Cardiac septum (tissue), 1 donor: ENCODE measurements around the gene ITPR2. TPM values are rescaled to one million over a fixed set of nuclear protein-coding genes. Genes with fewer than 3 reads are reported as not detected.
"Not testable (repeated sequence)": the region's sequence is repeated elsewhere in the genome, so short reads cannot be mapped to it uniquely, and the experiment has no call there.

Experiments used
- DNase-seq: peaks from one replicate; pipeline ENCODE4 v3.0.0-alpha.2; 2020; ENCODE audit warnings: low spot score
- intact Hi-C: fragments of 100-400 bp; cut with DNase I; formaldehyde crosslinking; loops from one replicate; pipeline ENCODE4 v1.14.0; 2022
- total RNA-seq: library from RNA; stranded (reverse); fragmentation: NEBNext Ultra II Directional; extraction: Animal tissue kit (Norgen Biotek cat#: 25700); gene quantifications from one replicate; pipeline ENCODE4 v1.2.1, GENCODE V29; 2021
- donor health status: DM: no; HTN: no; CAD: no.

ITPR2 gene
- total RNA-seq, 1 donor from 2014 or later = 20.9 TPM

DNA sequence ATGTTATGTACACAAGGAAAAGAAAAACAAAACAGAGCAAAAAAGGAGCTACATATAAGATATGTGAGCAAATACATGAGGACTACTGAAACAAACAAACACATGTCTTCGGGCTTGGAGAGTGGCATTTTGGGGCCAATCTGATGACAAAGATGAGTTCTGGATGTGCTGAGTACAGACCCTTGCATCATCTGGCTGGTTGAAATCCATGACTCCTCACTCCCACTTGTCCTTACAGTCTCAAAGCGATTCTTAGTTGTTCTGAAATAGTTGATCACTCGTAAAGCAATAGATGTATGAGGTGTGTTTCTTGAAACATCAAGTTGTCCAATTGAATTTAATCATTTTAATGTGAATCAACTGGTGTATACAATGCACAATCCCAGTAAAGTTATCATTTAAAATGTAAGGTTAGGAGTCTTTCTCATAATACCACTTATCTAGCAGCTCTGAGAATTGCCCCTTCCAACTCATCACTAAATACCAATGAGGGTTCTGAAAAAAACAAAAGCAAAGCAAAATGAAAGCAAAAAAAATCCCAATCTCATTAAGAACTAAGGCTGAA lies 136.9 kb downstream of the ITPR2 start:
- no peak for DNase-seq
- intact Hi-C loops = no loop called here

DNA sequence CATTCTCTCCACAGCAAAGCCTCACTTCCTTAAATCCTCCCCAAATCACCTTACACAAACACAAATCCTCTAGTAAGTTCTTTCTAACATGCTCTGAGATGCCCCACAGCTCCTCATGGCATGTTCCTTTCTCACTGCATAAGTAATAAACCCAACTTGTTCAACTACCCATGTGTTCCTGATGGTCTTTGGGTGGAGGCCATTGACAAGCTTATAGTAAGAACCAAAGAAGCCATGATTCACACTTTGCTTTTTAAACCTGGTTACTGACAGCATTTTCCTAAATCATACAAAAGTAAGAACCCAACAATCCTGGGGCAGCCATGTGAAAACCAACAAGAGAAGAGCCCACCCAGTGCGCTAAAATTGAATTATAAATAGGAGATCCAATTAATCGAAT lies 138.6 kb downstream of the ITPR2 start:
- intact Hi-C loops = no loop called here
- DNase-seq = no peak

DNA sequence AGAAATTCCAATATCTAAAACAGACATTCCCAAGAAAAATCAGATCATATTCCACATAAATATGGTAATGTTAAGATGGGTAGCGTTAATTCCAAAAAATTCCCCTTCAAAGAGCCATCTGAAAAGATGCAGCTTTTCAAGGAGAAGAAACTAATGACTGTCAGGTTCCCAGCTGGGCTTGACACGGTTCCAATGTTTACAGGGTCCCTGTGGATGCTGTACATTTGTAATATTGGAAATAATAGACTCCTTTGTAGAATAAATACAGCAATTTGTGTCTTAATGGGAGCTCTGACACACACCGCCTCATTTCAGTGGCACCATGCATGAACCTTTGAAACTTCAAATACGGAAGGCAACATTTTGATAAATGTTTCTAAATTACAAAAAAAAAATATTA lies 140.6 kb downstream of the ITPR2 start:
- intact Hi-C loops = no loop called here
- DNase-seq = no peak

DNA sequence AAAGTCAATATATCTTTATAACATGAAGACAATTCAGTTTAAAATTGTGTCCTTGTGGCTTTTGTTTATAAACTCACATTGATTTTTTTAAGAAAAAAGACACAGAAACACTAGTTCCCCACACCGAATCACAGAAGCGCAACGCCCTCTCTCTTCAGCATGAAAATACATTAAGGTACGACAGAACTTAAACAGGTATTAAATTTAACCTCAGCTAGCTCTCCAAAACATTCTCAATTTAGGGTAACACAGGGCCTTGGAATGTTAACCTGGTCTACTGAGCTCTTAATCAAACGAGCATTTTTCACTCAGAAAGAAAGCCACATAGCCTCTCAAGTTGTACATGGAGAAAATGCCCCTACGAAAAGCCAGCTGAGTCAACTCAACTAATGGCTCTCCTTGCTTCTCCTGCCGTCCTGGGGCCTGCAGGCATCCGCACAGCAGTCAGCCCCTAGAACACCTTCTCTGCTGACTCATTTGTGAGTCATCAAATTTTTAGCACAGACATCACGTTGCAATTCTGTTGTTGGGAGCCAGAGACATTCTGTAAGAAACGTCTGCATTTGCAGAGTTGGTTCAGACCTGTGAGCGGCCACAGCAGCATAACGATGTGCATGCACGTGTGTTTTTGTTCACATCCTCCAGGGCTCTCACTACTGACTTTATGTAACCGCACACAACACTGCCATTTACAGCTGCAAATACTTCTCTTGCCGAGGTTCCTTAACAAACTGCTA lies 141.6 kb downstream of the ITPR2 start:
- no peak for DNase-seq
- intact Hi-C loops = no loop called here

DNA sequence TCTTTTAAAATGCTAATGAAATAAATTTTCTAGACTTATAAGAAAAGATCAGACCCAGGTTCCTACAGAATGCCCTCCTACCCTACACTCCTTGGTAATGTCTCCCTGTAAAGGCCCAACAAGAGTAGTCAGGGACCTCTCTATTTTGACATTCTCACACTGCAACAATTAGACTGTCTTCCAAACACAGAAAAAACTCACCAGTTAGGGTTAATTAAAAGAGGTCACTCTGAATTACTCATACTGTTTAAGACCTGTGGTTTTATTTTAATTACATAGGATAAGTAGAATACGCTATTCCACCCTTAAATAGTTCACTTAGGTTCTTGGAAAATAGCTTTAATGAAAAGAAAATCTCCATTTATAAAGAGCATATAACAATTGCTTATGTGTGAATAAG lies 142.4 kb downstream of the ITPR2 start:
- intact Hi-C loops = no loop called here

DNA sequence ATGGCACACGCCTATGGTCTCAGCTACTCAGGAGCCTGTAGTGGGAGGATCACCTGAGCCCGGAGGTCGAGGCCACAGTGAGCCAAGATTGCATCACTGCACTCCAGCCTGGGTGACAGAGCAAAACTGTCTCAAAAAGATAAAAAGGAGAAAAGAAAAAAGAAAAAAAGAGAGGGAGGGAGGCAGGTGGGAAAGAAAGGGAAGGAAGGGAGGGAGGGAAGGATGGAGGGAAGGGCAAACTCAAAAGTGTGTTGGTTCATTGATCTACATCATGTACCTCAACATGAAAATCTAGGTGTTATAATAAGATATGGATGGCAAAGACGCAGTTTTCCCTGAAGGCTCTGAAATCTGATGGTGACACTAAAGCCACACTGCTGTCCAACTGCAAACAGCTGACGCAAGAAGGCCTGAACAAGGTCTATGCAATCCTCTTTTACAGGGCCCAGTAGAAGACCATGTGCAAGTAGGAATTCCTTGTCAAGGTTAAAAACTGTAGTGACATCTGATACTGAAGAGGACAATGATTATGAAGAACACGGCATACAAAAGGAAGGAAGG lies 143.6 kb downstream of the ITPR2 start:
- DNase-seq = no peak
- intact Hi-C loops = no loop called here

More for the DNA sequence above, 142.4 kb downstream of the ITPR2 start:
- DNase-seq = no peak

DNA sequence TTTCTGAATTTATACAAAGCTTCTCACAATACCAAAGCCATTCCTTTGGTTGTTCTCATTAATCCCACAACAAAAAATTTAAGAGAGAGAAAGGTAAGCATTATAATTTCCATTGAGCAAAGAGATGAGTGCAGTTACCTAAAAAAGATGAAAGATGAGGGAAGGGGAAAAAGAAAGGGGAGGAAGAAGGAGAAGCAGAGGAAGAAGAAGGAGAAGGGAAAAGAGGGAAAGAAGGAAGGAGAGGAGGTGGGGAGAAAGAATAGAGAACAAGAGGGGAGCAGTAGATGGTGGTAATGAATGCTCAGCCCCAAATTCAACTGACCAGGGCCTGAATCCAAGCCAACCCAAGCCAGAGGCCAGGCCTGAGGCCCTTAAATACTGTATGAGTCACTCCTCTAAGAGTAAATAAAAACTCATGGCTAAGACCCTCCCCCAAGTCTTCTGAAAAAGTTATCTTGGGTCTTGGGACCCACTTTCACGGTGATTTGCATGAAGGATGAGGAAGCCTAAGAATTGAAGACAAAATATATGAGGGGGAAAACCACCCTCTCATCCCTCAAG lies 144.6 kb downstream of the ITPR2 start:
- intact Hi-C loops = no loop called here
- DNase-seq = no peak

DNA sequence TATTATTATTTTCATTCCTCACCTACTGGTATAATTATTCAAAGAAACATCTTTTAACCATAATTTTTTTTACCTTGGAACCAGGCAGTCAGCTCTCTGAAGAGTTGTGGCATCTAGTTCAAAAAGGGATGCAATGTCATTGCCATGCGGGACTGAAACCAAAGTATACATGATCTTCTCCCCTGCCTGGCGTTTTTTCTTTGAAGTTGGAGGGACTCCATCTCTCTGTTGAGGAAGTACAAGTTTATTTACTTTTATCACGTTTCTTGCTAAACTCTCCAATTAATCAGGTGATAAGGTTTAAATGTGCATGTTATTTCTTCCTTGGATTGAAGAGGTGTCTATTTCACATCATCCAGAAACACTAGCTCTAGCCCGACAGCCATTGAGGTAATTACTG lies 146.6 kb downstream of the ITPR2 start:
- intact Hi-C loops = no loop called here
- no peak for DNase-seq

DNA sequence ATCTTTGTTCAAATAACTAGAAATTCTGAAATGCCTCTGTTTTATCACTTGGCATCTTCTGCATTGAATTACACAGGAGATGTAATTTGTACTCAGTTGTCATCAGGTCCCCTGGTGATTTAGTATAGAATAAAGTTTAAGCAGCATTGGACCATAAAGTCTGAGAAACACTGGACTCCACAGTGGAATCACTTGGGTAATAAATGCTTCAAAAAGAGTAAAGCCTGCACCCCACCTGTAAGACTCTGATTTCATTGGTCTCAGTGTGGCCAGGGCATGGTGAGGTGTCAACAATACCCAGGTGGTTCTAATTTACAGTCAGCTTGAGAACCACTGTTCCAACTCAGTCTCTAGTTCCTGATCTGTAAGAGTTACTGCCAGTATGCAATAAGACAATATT lies 148.9 kb downstream of the ITPR2 start:
- intact Hi-C loops = no loop called here
- no peak for DNase-seq

DNA sequence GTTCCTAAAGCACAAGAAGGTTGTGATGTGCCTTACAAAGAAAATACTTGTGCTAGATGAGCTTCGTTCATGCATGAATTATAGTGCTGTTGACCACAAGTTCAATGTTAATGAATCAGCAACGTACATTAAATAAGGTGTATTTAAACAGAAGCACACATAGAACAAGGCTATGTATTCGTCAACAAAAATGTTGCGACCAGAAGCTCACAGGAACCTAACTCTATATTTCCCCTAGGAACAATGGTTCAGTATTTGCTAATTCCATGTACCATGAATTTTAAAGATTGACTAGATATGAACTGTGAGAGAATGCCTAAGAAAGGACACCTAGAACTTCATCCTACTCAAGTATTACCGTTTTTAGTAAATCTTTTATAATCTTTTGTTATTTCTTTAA lies 149.6 kb downstream of the ITPR2 start:
- no peak for DNase-seq
- intact Hi-C loops = no loop called here

DNA sequence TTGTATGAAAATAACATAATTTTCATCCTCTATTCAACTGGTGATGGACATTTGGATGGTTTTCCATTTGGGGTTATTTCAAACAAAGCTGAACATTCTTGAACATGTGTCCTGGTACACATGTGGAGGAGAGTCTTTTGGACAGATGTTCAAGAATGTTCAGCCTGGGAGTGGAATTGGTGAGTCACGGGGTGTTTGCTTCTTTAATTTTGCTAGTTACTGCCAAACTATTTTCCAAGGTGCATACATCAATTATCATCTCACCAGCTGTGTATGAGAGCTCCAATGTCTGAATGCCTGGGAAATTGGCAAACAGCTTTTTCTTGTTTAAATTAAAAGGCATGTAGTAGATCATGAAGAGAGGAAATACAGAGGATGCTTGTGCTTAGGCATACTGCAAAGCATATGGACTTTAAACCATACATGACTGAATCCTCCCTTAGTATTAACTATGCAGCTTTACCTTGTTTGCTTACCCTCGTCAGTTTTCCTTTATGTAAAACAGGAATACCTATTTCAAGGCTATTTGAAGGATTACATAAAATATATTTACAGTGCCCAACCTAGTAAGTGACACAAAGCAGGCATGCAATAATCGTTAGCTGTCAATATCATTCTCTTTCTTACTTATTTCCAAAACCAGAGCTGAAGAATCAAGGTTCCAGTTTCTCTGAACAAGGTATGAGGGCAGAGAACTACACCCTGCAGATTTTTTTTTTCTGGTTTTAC lies 152.1 kb downstream of the ITPR2 start:
- no peak for DNase-seq
- intact Hi-C loops = no loop called here

DNA sequence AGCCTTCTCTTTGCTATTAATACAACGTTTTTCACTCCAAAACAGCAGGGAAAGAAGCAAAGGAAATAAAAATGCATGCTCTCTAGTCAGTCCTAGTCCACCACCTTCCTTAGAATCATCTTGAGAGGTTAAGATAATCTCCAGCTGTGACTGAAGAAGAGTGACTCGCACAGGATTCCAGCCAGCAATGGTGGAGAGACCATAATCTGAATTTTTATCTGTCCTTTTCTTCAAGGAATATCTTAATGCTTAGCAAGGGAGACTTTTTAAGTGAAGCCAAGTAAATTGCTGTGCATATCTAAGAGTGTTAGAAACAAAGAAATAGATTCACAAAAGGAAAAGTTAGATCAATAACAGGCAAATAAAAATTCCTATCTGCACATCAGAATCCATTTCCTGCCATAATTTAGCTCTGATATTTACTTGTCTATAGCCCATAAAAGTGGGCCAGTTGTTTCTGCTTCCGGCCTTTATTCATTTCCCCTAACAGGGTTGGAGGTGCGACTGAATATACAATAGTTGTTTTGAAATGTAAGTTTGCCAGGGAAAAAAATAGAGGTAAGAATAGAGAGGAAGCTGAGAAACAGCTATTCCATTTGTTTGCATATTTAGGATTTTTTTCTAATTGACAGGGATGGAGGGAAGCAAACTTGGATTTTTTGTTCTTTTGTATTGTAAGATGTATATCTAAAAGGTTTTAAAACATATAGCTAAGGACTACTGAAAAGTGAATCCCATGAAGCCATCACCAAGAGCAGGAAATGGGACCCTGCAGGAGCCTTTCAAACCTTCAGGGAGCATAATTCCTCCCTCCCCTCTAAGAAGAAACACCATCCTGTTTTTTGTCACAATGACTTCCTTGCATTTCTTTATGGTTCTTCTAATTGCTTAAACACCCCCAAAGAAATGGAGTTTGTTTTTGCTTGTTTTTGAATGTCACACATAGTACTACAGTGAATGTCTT lies 154.0 kb downstream of the ITPR2 start:
- DNase-seq = no peak
- intact Hi-C loops = no loop called here

DNA sequence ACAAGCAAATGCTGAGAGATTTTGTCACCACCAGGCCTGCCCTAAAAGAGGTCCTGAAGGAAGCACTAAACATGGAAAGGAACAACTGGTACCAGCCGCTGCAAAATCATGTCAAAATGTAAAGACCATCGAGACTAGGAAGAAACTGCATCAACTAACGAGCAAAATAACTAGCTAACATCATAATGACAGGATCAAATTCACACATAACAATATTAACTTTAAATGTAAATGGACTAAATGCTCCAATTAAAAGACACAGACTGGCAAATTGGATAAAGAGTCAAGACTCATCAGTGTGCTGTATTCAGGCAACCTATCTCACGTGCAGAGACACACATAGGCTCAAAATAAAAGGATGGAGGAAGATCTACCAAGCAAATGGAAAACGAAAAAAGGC lies 161.5 kb downstream of the ITPR2 start:
- DNase-seq, intact Hi-C loops: not testable (repeated sequence)

DNA sequence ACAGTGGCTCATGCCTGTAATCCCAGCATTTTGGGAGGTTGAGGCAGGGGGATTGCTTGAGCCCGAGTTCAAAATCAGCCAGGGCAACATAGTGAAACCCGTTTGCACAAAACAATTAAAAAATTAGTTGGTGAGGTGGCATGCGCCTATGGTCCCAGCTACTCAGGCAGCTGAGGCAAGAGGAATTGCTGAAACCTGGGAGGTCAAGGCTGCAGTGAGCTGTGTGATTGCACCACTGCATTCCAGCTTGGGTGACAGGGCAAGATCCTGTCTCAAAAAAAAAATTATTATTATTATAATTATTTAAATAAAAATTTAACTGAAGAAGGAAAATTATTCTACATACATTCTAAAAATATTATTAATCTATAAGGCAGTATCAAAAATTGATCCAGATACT lies 164.1 kb downstream of the ITPR2 start:
- DNase-seq = no peak
- intact Hi-C loops = no loop called here

DNA sequence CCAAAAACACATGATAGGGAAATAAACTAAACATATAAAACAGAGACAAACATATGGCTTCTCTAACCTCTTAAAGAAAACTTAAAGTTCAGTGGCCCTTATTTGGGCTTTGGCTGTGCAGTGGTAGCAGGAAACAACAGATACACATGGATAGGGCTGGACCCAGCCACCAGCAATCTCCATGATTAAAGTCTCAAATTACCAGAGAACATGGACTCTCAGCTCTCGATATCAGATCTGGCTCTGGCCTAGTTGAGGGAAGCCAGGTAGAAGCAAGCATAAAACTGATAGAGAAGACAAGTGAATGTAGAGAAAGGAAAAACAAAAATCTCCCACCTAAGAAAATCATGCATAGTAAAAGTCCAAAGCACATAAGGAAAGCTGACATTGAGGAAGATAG lies 164.8 kb downstream of the ITPR2 start:
- intact Hi-C loops = no loop called here

DNA sequence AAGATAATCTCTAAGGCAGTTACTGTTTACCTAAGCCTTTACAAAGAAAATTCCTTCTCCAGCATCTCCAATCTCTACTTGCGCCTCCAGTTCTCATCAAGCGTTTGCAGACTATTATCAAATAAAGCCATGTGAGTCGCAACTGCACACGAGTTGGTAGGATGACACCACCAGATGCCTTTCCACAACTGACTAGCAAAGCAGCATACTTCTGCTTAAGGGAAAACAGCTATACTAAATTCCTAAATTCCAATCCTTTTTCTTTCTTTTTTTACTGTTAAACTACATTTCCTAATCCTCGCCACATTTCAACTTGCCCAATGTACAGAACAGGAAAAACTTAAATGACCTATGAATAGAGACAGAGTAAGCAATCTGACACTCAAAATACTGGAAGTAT lies 166.7 kb downstream of the ITPR2 start:
- intact Hi-C loops = no loop called here
- no peak for DNase-seq

More for the DNA sequence above, 164.8 kb downstream of the ITPR2 start:
- no peak for DNase-seq

DNA sequence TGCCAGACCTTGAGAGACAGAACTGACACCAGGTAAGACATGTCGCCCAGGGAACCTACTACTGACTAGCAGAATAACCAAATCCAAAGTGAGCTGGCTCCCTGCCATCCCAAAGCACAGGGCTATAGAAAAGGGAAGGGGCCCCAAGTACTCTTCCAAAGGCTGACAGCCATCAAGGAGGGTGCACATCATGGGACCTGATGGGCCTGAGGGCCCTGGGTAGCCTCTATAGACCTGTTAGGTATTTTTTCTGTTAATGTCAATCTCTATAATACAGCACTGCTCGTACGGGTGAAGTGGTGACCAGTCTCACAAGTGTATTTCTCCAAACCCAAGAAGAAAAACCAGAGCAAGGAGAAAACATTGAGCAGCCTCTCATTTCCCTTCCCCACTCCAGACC lies 171.6 kb downstream of the ITPR2 start:
- DNase-seq = no peak
- intact Hi-C loops = no loop called here

DNA sequence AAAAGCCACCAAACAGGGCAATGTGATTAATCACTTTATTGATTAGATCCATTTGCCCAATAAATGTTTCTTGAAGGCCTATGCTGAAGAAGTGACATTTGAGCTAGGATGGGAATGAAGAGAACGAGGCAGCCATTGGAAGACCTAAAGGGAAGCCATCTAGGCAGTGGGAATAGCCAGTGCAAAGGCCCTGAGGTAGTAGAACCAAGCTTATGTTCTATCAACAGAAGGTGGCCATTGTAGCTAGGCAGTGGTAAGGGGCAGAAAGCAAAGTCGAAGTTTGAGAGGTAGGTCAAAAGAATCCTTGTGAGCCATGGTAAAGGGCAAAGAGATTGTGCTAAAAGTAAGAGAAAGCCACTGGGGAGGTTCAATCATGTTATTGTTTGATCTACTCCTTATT lies 173.1 kb downstream of the ITPR2 start:
- intact Hi-C loops = no loop called here

DNA sequence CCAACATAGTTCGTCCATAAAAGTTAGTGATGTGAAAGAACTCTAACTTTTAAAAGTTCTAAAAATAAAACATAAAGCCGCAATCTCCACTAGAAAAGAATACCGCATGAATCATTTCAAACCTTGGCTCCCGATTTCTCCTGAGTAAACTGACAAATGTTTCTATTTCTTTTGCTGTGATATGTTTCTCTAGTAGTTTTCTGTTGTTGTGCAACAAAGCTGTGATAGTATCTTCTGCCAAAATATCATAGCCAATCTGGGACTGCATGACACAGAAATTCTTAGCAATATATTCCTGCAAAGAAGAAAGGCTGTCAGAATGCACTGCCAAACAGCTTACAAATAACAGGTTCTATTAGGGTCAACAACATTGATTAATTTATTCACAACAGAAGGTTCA lies 174.0 kb downstream of the ITPR2 start:
- no peak for DNase-seq
- intact Hi-C loops = no loop called here

More for the DNA sequence above, 173.1 kb downstream of the ITPR2 start:
- DNase-seq = no peak
